ENCODE measurements around the gene PNMA8B. TPM values are rescaled to one million over a fixed set of nuclear protein-coding genes. Genes with fewer than 3 reads are reported as not detected.

PNMA8B gene
- polyA plus RNA-seq, 1 donor from 2014 or later, result 10.1 TPM

DNA sequence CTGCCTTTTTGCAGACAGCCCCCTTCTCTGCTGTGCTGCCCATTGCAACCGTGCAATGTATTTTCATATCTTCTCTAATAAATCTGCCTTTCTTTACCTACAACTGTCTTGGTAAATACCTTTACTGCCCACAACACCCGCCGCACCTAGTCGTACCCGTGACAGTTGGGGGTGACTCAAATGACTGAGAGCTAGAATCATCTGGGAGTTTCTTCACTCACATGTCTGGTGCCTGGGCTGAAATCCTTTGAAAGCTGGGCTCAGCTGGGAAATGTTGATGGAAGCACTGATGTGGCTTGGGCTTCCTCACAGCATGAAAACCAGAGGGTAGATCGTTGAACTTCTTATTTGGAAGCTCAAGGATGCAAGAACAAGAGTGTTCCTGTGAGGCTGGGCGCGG is 21.5 kb downstream of the PNMA8B start:
- Histone ChIP-seq H3K27me3 (ENCODE audit: insufficient read depth, low read depth, low read length) (no peaks in the 10 kb centered on the region), H2AFZ (ENCODE audit: low read depth, low read length) (no peak overlapping the region), H3K9me2 (ENCODE audit: insufficient read depth, low read length) (no peaks in the 10 kb centered on the region), H3K79me2 (replicated peaks; ENCODE audit: insufficient read depth, low read length) (peaks cover 18% of the 10 kb centered on the region), H4K20me1 (ENCODE audit: insufficient read depth) (no peaks in the 10 kb centered on the region), H3K9ac (ENCODE audit: low read length) (no peak overlapping the region), H3K27ac (ENCODE audit: low read length) (peak overlapping the region; percentile 3), H3F3A (ENCODE audit: insufficient read depth, low read length, poor library complexity, severe bottlenecking) (no peaks in the 10 kb centered on the region), H3K4me2 (ENCODE audit: low read length) (no peak overlapping the region), H3K9me3 (ENCODE audit: low read length) (no peaks in the 10 kb centered on the region), H3K36me3 (ENCODE audit: insufficient read depth, low read length) (no peaks in the 10 kb centered on the region), H3K4me3 (ENCODE audit: low read length) (no peak overlapping the region)
- no peak for TF ChIP-seq TAF1 (IDR thresholded peaks at IDR 0.05; ENCODE audit: low read depth)
- no peak for TF ChIP-seq EZH2 (IDR thresholded peaks at IDR 0.05; ENCODE audit: borderline replicate concordance, insufficient read depth, low read length, poor library complexity, severe bottlenecking)
- TF ChIP-seq SMC3 (conservative IDR thresholded peaks at IDR 0.05; ENCODE audit: poor library complexity), result no peak
- no peak for TF ChIP-seq CTCF (IDR thresholded peaks at IDR 0.05; ENCODE audit: poor library complexity, severe bottlenecking)

DNA sequence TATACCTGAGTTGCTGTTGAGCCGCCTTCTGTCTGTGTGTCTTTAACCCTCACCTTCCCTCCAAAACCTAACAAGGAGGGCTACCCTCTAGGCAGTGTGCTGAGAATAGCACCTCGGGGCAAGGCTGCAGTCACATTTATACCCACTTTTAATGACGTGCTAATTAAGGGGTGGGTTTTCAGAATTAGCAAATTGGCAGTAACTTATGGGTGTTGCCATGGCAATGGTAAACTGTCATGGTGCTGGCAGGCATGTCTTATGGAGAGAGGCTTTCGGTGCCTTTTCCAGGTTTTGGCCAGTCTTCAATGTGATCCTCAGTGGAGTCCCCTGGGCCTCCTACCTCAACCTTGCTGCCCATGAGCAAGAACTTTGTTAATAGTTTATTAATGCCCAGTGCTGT is 23.1 kb downstream of the PNMA8B start:
- Histone ChIP-seq H3K4me2 (ENCODE audit: low read length) (no peak overlapping the region), H3K9me2 (ENCODE audit: insufficient read depth, low read length) (no peaks in the 10 kb centered on the region), H3K27me3 (ENCODE audit: insufficient read depth, low read depth, low read length) (no peaks in the 10 kb centered on the region), H3K79me2 (replicated peaks; ENCODE audit: insufficient read depth, low read length) (peaks cover 18% of the 10 kb centered on the region), H2AFZ (ENCODE audit: low read depth, low read length) (no peak overlapping the region), H3F3A (ENCODE audit: insufficient read depth, low read length, poor library complexity, severe bottlenecking) (no peaks in the 10 kb centered on the region), H3K27ac (ENCODE audit: low read length) (no peak overlapping the region), H4K20me1 (ENCODE audit: insufficient read depth) (no peaks in the 10 kb centered on the region), H3K4me3 (ENCODE audit: low read length) (no peak overlapping the region), H3K36me3 (ENCODE audit: insufficient read depth, low read length) (no peaks in the 10 kb centered on the region), H3K9me3 (ENCODE audit: low read length) (no peaks in the 10 kb centered on the region), H3K9ac (ENCODE audit: low read length) (no peak overlapping the region)
- TF ChIP-seq TAF1 (IDR thresholded peaks at IDR 0.05; ENCODE audit: low read depth) (no peak), EP300 (conservative IDR thresholded peaks at IDR 0.05; ENCODE audit: poor library complexity, severe bottlenecking) (no peak)

- H3K36me3 ChIP-seq (ENCODE audit: insufficient read depth, low read length), result no peaks in the 10 kb centered on the region
- H3F3A ChIP-seq (ENCODE audit: insufficient read depth, low read length, poor library complexity, severe bottlenecking), result no peaks in the 10 kb centered on the region
- H3K27ac ChIP-seq (ENCODE audit: low read length), result peak overlapping the region; percentile 90
- H3K27me3 ChIP-seq (ENCODE audit: insufficient read depth, low read depth, low read length), result no peaks in the 10 kb centered on the region
- no peaks in the 10 kb centered on the region for H3K9me3 ChIP-seq (ENCODE audit: low read length)
- H3K4me2 ChIP-seq (ENCODE audit: low read length), result peak overlapping the region; percentile 27
- H2AFZ ChIP-seq (ENCODE audit: low read depth, low read length), result no peak overlapping the region
- H3K79me2 ChIP-seq (replicated peaks; ENCODE audit: insufficient read depth, low read length), result peaks cover 18% of the 10 kb centered on the region
- no peaks in the 10 kb centered on the region for H4K20me1 ChIP-seq (ENCODE audit: insufficient read depth)
- TF ChIP-seq POLR2AphosphoS5 (IDR thresholded peaks at IDR 0.05), result no peak
- no peak for TF ChIP-seq EP300 (conservative IDR thresholded peaks at IDR 0.05; ENCODE audit: poor library complexity, severe bottlenecking)
- no peak for TF ChIP-seq MXI1 (conservative IDR thresholded peaks at IDR 0.05; ENCODE audit: poor library complexity, severe bottlenecking)
- no peak for TF ChIP-seq CTCF (IDR thresholded peaks at IDR 0.05; ENCODE audit: poor library complexity, severe bottlenecking)
- no peak for TF ChIP-seq TAF1 (IDR thresholded peaks at IDR 0.05; ENCODE audit: low read depth)
- TF ChIP-seq, protein P1, sequence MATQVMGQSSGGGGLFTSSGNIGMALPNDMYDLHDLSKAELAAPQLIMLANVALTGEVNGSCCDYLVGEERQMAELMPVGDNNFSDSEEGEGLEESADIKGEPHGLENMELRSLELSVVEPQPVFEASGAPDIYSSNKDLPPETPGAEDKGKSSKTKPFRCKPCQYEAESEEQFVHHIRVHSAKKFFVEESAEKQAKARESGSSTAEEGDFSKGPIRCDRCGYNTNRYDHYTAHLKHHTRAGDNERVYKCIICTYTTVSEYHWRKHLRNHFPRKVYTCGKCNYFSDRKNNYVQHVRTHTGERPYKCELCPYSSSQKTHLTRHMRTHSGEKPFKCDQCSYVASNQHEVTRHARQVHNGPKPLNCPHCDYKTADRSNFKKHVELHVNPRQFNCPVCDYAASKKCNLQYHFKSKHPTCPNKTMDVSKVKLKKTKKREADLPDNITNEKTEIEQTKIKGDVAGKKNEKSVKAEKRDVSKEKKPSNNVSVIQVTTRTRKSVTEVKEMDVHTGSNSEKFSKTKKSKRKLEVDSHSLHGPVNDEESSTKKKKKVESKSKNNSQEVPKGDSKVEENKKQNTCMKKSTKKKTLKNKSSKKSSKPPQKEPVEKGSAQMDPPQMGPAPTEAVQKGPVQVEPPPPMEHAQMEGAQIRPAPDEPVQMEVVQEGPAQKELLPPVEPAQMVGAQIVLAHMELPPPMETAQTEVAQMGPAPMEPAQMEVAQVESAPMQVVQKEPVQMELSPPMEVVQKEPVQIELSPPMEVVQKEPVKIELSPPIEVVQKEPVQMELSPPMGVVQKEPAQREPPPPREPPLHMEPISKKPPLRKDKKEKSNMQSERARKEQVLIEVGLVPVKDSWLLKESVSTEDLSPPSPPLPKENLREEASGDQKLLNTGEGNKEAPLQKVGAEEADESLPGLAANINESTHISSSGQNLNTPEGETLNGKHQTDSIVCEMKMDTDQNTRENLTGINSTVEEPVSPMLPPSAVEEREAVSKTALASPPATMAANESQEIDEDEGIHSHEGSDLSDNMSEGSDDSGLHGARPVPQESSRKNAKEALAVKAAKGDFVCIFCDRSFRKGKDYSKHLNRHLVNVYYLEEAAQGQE (IDR thresholded peaks at IDR 0.05; ENCODE audit: borderline replicate concordance), result no peak
- no peak for TF ChIP-seq RAD21 (conservative IDR thresholded peaks at IDR 0.05)
- TF ChIP-seq SMC3 (conservative IDR thresholded peaks at IDR 0.05; ENCODE audit: poor library complexity), result no peak
- no peak for TF ChIP-seq EZH2 (IDR thresholded peaks at IDR 0.05; ENCODE audit: borderline replicate concordance, insufficient read depth, low read length, poor library complexity, severe bottlenecking)
- peak overlapping the region; percentile 98 for H3K4me3 ChIP-seq (ENCODE audit: low read length)
- H3K9ac ChIP-seq (ENCODE audit: low read length), result peak overlapping the region; percentile 98
- H3K9me2 ChIP-seq (ENCODE audit: insufficient read depth, low read length), result no peaks in the 10 kb centered on the region
Observed at GRCh38 chr19:46471811-46472543, 23.7 kb downstream of the PNMA8B start.

Measured in neural cell (in vitro differentiated cells).